GM19193 (cell line): ENCODE measurements around the gene KCNF1.

ENCODE experiments used
- POLR2A ChIP-seq: IDR thresholded peaks from 4 replicates; pipeline ENCODE4 v1.6.1; 2011; ENCODE audit not compliant: insufficient read depth, insufficient read length; ENCODE audit errors: extremely low read depth

KCNF1 gene

DNA sequence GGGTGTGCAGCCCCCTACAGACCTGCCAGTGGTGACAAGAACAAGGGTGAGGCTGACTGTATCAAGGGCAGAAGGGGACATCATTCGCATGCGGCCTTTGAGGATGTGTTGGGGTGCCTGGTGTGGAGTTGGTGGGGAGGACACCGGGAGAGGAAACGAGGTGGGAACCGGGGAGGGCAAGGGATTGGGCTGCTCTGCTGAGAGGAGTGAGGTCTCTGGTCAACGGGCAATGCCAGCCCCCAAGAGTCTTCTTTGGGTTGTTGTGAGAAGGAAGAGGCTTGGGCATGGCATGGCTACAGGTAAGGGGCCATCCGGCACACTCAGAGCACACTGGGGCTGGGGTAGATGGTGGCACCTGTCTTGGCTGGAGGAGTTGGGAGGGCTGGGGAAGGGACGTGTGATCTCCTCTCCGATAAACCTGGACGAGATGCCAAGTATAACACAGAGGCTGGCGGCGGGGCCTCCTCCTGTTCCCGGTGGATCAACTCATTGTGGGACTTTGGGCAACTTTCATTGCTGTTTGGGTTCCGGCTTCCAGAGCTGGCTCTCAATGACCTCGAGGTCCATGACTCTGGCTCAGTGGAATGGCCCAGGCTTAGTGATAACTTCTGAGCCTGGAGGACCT lies 37.0 kb downstream of the KCNF1 start:
- no peak for TF ChIP-seq POLR2A

DNA sequence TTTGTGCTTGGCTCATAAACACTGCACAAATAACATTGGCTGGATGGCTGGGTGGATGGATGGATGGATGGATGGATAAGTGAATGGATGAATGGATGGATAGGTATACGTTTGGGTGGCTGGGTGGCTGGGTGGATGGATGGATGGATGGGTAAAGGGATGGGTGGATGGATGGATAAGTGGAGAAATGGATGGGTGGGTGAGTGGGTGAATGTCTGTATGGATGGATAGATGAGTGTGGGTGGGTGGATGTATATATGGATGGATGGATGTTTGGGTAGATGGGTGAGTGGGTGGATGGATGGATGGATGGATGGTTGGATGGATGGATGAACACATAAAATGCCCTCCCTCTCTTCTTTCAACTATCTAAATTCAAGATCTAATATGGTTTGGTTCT lies 38.1 kb downstream of the KCNF1 start:
- TF ChIP-seq POLR2A = no peak

DNA sequence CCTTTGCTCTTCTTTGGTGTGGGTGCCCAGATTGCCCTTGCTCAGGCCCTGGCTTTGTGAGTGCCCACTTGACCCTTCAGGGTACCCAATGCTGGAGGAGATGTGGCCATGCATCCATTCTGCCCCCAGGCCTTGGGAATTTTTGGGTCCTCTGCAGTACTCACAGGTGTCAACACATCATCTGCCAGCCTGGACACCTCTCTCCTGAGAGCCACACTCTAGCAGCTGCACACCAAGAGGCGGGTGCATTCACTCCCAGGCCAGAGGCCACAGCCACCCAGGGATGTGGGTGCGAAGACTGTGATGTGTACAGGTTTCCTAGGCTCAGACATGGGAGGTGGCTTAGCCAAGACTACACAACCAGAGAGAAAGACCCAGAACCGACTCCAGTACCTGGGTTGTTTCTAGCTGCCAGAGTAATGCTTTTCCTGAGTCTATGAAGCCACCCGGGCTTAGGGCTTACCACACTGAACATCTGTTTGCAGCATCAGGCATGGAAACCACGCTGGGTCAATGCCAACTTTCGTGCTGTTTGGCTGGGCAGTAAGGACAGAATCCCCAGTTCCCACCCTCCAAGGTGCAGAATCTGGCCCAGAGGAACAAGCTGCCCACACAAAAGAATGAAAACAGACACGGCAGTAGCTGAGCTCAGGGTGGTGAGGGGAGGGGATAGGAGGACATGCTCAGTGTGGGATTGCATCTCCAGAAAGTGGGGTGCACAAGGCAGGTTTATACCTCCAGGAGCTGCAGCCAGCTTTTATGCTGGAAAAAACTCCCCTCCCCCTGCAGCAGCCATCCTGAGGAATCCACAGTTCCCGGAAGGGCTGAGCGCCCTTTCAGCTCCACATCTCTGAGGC lies 40.1 kb downstream of the KCNF1 start:
- no peak for TF ChIP-seq POLR2A

DNA sequence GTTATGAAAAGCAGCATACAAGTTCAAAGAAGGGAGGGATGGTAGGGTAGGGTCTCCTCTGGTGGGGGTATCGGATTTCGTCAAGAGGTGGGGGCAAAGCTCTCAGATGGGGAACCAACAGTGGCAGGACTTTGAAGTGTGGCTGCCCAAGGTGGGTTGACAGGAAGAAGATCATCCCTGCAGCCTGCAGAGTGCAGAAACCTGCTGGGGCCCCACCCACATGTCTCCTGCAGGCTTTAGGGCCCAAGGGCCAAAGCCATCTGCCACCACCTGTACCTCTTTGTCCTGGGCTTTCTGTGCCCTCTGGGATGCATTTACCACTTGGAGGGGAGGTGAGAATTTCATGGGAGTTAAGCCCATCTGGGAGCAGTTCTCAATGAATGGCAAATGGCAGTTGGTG lies 42.7 kb downstream of the KCNF1 start:
- TF ChIP-seq POLR2A = no peak

DNA sequence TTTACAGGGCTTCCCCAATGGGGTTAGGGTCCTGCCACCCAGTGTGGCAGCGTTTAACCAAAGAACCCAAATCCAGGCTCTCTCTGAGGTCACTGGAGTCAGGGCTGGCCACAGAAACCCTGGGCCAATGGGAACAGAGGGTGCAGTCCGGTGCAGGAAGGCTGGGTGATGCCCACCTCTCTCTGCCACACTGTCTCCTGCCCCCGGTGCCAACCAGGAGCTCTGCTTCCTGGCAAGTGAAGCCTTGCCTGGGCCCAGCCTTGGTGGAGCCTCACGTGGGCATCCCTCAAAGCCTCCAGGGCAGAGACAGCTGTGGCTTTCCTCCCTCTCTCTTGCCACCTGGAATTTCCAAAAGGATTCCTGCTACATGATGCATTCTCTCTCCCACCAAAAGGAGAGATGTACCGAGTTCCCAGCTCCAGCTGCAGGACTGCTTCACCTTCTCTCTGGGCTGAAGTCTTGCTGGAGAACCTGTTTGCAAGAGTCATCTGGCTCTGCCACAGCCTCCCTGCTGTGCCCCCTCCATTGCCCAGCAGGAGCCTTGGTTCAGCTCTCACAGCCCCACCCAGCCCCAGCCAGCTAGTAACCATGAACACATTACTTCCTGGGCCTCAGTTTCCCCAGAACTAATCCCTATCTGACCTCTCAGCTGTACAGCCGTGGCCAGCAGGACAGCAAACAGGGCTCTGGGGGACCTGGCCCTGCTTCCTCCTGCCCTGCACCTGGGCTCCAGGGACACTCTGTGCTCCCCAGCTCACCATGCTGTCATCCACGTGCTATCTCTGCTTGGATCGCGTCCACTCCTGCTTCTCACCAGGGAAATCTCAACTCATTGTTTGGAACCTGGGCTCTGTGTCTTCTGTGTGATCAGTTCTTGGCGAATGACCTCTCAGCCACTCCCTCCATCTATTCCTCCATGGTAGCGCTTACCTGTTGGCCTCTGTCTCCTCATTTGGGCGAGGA lies 43.4 kb downstream of the KCNF1 start:
- no peak for TF ChIP-seq POLR2A

DNA sequence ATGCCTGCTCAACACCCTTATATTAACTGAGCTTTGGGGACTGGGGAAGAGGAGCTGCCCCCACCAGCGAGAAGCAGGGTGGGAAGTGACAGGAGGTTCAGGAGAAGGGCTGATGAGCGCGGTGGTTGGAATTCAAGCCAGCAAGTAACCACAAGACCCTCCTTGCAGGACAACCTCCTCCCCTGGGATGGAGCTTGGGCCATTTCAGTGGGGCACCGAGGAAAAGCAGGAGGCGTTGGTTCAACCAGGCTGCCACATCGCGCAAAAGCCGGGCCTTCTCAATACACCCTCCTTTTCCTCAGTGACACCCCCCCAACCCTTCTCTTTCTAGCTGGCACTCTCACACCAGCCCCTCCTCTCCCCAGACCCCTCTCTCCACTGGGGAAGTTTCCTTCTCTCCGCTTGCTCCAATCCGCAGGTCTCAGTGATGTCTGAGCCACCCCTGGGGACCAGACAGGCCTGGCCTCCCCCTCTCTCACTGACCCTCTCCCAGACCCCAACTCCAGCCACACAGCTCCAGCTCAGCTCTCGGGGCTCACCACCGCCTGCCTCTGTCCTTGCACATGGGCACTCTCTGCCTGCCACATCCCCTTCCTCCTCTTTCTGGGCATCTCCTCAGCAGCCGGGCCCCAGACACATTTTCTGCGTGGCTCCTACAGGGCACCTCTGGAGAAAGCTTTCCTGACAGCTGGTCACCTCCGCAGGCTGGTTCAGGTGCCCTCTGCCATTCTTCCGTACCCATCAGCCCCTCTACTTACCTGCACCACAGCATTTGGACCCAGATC lies 44.5 kb downstream of the KCNF1 start:
- TF ChIP-seq POLR2A = no peak

DNA sequence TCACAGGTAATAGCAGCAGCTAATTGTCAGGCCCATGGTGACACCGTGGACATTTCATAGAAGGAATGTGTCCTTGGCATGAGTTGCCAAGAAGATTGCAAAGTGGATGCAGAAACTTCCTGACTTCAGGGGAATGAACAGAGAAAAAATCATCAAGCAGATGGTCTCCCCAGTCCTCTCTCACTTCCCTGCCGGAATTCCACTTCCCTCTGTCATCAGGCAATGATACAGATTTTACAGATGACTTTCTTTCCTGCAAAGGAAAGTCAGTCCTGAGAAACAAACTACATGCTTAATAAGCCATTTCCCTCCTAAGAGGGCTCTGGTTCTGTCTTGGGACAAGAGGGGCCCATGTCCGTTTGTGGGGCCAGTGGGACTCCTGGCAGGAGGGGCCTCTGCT lies 45.7 kb downstream of the KCNF1 start:
- no peak for TF ChIP-seq POLR2A

DNA sequence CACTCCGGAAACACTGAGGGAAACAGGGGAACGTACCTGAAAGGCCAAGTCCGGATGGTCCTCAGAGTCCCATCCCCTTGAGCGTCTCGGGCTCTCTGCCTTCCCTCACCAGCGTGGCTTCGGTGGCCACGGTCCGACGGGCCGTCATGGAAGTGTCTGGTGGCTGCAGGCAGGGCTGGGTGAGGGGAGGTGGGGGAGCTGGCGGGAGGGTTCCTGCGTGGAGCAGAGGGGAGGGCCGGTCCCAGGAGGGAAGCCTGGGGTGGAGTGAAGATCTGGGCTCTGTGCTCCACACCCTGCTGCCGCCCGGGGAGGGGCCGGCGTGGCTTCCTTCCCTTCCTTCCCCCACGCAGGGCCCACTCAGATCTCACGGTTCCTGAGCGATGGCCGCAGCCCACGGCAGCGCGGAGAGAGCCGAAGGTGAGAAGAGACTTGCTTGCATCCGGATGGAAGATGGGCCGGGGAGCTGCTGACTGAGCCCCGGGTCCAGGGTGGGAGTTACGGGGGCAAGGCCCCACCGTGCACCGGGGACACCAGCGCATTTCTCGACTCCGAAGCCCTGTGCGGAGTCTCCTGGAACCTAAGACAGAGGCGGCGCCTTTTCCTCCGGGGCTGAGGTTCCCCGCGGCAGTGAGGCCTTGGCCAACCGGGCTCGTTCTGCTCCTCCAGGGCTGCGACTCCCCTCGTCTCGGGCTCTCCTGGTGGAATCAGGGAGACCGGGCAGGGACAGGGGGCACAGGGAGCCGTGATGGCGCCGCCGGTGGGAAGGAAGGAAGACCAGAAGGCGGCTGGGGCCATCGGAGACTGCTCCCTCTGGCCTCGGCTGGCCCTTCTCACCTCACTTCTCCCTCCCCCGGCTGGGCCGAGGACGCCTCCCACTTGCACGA lies 49.1 kb downstream of the KCNF1 start:
- TF ChIP-seq POLR2A = no peak

DNA sequence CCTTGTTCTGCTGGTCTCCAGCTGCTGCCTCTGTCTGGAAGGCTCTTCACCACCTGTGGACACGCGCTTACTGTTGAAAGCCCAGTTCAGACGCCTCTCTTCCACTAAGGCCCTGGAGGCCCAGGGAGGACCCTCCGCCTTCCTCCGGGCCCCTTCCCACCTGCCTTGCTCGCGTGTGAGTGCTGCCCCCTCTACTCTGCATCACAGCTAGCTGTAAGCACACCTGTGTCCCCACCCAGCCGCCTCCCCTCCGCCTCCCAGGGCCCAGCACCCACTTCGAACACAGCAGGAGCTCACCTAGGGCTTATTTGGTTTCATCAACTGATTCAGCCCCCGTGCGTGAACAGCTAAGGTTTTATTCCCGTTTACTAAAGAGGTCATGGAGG lies 49.7 kb downstream of the KCNF1 start:
- TF ChIP-seq POLR2A = no peak

DNA sequence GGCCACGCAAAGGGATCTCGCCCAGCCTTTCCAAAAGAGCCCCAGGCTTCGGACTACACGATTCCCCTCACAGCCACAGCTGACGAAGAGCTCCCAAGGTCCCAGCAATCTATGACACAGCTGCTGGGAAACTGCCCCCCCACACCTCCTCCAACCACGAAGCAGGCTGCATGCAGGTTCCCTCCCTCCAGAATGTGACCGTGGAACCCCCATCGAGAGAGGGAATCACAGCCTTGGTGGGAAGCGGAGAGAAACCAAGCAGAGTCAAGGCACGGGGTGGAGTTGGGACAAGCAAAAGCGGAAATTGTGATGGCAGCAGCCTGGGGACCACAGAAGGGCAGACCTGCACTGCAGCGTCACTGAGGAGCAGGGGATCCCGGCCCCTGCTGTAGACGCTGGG lies 50.3 kb downstream of the KCNF1 start:
- TF ChIP-seq POLR2A = no peak

DNA sequence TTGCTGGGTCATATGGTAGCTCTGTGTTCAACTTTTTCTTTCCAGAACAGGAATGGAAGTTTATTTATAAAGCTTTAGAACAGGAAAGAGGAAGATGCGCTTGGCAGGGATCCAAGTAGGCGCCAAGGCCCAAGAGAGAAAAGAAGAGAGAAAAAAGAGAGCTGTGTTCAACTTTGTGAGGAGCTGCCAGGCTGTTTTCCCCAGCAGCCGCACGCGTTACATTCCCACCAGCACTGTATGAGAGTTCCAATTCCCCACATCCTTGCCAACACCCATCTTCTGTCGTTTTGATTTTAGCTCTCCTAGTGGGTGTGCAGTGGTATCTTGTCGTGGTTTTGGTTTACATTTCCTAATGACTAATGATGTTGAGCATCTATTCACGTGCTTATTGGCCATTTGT lies 51.4 kb downstream of the KCNF1 start:
- no peak for TF ChIP-seq POLR2A
